Kidney tubule cell (primary cell): ENCODE data around the gene VMAC.
A peak's percentile ranks its signal among the peaks of the same experiment; 100 is the strongest.

Source experiments
- DNase-seq: peaks from one replicate; pipeline ENCODE4 v3.0.0-alpha.2; 2018; ENCODE audit warnings: low spot score

Gene VMAC

DNA sequence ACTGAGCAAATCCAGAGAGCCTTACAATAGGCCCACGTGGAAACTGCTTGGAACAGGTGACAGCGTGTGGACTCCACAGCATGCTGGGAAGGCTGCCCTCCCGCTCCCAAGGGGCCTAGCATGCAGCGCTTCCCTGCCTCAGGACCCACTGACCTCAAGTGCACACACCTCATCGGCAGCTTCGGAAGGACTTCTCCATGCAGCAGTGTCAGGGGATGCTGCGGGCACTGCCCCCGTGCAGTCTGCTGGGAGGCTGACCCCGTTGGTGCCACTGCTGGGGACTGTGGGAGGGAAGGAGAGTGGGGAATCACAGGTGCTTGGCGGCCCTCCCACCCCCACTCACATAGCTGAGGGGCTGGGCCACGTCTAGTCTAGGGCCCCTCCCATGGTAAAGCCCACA, 26.6 kb downstream of the VMAC start:
- DNase-seq = no peak

DNA sequence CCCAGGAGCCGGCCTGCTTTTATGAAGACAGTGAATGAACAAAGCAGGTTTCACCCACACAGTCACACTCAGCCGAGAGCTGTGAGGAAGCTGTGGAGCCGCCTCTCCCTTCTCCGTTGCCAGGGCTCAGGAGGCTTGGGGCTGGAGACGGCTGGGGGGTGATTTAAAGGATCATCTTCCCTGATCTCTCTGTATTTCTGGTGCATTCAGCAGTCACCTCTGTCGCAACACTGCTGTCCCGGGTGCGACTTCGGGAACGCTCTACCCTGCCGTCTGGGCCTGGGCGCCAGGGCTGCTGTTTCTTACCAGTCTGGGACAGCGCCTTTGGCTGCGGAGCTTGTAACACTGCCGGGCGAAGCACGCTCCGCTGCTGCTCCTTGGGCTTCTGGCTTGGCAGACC, 27.5 kb downstream of the VMAC start:
- DNase-seq = no peak

DNA sequence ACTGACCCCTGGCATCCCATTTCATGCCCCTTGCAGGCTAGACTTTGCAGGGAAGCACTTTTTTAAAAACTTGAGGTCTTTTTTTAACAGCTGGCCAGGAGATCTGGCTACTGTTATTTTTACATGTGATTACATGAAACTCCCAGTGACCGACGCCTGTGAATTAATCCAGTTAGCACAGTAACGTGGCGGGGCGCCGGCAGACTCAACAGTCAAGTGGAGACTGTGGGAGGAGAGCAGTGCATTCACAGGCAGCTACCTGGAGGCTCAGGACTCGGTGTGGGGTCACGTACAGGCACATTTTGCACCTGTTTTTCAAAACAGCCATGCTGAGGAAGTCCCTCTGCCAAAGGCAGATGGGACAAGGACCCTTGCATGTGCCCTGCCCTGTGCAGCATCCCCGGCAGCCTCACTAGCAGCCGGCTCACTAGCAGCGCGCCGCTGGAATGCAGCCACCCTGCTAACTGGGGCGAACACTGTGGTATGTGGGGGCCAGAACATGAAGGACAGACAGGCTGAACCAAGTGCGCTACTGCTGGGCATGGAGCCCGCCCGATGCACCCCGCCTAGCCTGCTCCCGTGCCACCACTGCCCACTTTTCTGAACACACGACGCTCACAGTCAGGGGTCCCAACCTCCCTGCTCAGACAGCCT, 28.1 kb downstream of the VMAC start:
- no peak for DNase-seq

- DNase-seq = no peak
Observed at GRCh38 chr19:5933391-5934068, 28.9 kb downstream of the VMAC start.

GRCh38 chr19:5934069-5934401, 29.4 kb downstream of the VMAC start:
- DNase-seq = no peak

- DNase-seq = no peak
Observed at GRCh38 chr19:5934774-5935472, 30.3 kb downstream of the VMAC start.

DNA sequence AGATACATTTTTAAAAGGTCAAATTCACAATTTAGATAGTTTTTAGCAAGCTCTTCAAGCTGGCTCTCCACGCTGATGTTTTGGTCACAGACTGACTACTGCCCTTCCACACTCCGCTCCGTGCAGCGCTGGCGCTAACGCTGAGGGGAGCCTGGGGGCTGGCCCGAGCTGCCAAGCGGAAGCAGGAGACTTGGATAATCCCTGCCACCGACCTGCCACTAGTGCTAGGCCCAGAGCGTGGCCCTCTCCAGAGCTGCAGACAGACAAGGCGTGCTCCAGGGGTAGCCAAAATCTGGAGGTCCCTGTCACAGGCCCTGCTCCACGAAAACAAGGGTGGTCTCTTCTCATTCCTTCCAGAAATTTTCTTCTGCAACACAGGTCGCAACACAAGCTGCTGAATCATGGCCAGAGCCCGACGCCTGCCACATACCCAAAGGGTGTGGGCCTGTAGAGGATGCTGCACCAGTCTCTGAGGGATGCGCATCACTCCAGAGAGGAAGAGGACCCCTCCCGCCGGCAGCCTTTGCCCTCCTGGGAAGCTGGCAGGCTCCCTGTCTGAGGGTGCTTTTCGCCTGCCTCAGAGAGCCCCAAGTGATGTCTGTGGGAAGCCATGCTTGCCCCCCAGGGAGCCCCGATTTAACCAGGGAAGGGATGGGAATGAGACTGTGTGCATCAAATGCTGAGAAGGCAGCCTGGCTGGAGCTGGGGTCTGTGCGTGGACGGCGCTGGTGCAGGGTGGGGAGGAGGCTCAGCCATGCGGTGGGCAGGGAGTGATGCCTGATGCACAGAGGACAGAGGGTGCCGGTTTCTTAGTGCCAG, 31.0 kb downstream of the VMAC start:
- no peak for DNase-seq

DNA sequence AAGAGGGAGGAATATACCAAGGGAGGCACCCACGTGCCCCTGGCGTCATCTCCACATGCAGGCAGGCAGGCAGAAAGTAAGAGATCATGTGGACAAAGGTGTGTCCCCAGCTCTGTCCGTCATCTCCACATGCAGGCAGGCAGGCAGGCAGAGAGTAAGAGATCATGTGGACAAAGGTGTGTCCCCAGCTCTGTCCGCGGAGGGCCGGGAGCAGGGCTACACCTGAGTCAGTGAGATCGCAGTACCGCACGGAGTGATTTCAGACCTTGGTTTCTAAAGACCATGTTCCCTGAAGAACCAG, 31.6 kb downstream of the VMAC start:
- DNase-seq = no peak

GRCh38 chr19:5937550-5937949, 32.9 kb downstream of the VMAC start:
- DNase-seq = no peak

DNA sequence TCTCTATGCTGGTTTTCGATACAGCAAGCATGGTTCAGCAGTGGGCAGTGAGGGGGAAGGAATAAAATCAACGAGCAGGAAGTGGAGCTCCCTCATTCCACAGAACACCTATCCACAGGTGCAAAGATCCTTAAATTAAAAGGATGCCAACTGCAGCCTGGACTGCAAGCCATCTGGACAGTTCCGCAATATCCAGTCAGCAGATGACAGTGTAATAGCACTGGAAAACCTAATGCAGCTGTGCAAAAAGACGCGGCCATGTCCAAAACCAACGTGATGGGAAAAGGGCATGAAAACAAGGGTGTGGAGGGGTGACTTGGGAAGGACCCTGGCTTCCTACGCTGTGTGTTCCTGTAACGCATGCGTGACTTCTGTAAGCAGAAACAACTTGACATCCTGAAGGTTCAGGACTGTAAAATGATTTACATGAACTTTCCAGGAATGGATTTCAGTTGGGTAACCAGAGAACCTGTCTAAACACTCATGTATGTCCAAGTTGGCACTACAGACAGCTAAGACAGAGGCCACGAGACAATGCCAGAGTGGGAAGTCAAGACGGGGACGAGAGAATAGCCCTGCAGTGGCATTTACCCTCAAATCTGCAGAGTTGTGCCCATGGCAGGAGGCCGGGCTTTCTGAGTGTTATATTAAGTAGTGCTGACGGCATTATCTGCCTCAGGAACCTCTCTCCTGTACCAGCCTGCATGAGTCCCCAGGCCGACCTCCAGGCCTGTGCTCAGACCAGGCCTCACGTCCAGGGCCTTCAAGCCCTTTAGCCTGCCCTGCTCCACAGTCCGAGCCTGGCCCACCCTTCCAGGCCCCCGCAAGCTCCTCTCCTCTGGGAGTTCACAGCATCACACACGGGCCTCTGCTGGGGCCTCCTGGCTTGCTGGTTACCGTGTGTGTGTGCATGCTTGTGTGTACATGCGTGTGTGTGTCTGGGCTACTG, 35.9 kb downstream of the VMAC start:
- DNase-seq = no peak

GRCh38 chr19:5941673-5942072, 37.0 kb downstream of the VMAC start:
- DNase-seq = no peak

- DNase-seq = no peak
Observed at GRCh38 chr19:5943045-5943444, 38.4 kb downstream of the VMAC start.

GRCh38 chr19:5943623-5944022, 39.0 kb downstream of the VMAC start:
- DNase-seq = no peak

DNA sequence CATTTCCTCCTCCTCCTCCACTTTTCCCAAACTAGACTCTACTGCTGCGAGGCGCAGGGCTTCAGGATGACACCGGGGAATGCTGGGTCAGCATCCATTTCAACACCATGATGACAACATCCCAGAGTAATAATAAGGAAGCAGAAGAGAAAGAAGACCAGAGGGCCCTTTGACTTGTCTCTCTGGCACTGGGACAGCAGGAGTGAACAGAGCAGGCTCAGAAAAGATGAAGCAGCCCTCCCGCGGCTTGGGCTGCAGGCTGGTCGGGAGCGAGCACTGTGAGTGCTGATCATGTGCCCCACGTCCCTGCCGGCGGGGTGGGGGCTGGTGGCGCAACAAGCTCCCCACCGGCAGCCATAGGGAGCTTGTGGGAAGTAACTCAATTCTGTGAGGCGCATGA, 42.8 kb downstream of the VMAC start:
- DNase-seq = no peak

- no peak for DNase-seq
Observed at GRCh38 chr19:5948752-5949564, 44.3 kb downstream of the VMAC start.

DNA sequence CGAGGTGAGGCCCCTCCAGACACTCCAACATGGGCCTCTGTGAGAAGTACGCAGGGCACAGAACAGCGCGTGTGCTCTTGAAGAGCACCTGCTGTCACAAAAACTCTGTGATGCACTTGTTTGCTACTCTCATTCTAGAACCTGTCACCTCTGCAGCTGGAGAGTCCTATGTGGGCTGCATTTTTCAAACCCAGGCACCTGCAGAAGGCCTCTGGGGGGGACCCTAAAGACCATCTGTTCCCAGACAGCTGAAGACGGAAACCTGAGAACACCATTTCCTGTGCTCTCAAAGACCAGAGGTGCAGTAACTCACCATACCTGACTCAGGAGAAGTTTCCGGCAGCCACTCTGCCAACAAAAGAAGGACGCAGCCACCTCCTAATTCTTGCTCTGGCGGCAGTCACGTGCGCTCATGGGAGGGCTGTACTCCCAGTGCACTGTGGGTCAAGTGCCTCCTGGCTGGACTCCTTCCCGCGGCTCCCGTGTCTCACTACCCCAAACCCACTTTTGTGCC, 45.2 kb downstream of the VMAC start:
- DNase-seq = peak; percentile 47

DNA sequence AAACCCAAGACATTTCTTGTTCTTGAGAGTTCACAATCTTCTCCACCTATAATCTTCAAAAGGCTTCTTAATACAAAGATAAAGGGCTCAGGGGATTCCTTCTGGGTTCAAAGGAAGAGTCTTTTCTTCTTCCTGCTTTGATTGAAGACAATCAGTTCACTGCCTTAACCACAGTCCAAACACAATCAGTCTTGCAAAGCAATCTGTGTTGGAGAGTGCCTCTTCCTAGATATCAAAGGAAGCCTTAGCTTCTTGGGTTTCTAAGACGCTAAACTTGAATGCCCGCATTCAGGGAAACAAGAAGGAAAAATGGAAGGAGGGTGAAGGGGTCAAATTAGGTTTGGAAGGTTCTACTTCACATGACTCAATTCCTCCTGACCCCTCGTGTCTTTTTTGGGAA, 46.1 kb downstream of the VMAC start:
- no peak for DNase-seq

DNA sequence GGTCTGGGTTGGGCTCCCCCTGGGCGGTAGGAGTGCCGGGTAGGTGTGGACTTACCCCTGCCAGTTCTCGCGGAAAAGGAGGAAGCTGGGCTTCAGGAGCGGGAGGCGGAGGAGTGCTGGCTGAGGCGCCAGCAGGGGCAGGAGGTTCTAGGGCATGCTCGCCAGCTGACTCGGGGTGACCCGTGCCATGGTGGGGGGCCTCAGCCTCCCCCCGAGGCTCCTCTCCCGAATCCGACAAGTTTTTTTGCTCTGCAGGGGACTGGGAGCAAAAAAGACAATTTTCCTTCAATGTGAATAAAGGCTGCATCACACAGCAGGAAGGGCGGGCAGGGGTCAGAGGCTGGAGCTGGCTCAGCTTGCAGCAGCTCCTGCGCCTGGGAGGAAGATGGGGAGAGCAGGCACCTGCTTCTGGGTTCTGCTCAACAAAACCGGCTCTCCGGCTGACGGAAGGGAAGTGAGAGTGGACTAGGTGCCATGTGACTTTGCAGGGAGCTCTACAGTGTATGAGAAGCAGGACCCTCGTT, 46.7 kb downstream of the VMAC start:
- no peak for DNase-seq

DNA sequence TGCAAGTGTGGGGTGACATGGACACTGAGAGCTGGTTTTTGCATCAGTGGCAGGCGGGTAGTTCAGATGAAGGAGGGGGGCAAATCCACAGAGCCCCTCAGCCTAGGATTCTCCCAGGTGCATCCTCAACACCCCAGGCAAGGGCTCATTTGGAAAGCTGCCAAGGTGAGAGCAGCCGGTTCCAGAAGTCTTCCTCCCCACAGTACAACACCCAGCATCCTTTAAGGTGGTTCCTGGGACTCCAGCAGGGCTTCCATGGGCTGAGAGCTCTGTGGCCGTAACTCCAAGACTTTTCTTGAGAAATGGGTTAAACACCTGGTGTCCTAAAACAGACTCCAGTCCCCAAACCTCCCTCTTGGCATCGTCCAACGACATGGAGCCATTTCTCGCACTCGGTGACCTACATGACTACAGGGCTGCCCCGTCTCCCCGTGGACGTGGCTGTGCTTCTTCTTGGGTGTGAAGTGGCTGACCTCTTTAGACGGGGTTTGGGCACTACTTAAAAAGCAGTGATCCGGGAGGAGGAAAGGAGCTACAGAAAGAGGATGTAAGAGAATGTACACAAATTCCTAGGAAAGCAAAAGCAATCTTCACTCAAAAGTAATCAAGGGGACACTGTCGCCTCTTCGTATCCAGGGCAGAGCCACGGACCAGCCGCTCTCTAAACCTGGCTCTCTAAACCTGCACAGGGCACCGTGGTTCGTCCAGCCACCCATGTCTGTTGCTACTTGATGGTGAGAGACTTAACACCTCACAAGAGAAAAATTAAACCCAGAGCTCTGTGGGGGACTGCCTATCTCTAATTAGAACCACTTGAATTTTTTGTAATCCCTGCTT, 47.7 kb downstream of the VMAC start:
- DNase-seq = no peak
